Activated CD8-positive, alpha-beta T cell treated with anti-CD3 and anti-CD28 coated beads, Interleukin-2, amount 10 ng/mL, durations not matched to agents 7 days and 5 days (primary cell): ENCODE results near the gene PNPLA7. TPM values are rescaled to one million over a fixed set of nuclear protein-coding genes. Genes with fewer than 3 reads are reported as not detected.

Experiments
- ATAC-seq: fragments of 150-1000 bp; cut with Tn5 transposase; one replicate; pipeline ENCODE4 v1.10.0; 2021; ENCODE audit warnings: moderate library complexity
- CTCF ChIA-PET: fragments of 350-600 bp; sonication (Branson Sonifier 250); formaldehyde crosslinking; loops from one replicate; lab custom pipeline; 2021; ENCODE audit warnings: antibody characterized with exemption; lab: Charles Lee
- POLR2A ChIA-PET: fragments of 350-600 bp; sonication (Branson Sonifier 250); formaldehyde crosslinking; loops from one replicate; lab custom pipeline; 2021; ENCODE audit warnings: antibody characterized with exemption; lab: Charles Lee
- DNase-seq: peaks from one replicate; pipeline ENCODE4 v3.0.0-alpha.2; 2020
- H3K27ac Mint-ChIP-seq: one replicate; pipeline ENCODE4 v1.8.0; 2021; ENCODE audit warnings: mild to moderate bottlenecking, mixed read lengths
- H3K27me3 Mint-ChIP-seq: one replicate; pipeline ENCODE4 v1.8.0; 2021; ENCODE audit warnings: low read depth, mixed read lengths
- H3K36me3 Mint-ChIP-seq: one replicate; pipeline ENCODE4 v1.8.0; 2021; ENCODE audit warnings: low read depth, mixed read lengths
- H3K4me1 Mint-ChIP-seq: one replicate; pipeline ENCODE4 v1.8.0; 2021; ENCODE audit warnings: low read depth, mixed read lengths
- H3K4me3 Mint-ChIP-seq: one replicate; pipeline ENCODE4 v1.8.0; 2021; ENCODE audit warnings: mild to moderate bottlenecking, mixed read lengths
- H3K9me3 Mint-ChIP-seq: one replicate; pipeline ENCODE4 v1.8.0; 2022; ENCODE audit warnings: mixed read lengths; ENCODE audit not compliant: insufficient read depth
- total RNA-seq, 2 experiments: library from RNA; stranded (reverse); gene quantifications; one replicate each; pipeline ENCODE4 v1.2.3, GENCODE V29; 2021

PNPLA7 gene
- total RNA-seq, 2 experiments from 2014 or later: 3.4 to 3.7 TPM

DNA sequence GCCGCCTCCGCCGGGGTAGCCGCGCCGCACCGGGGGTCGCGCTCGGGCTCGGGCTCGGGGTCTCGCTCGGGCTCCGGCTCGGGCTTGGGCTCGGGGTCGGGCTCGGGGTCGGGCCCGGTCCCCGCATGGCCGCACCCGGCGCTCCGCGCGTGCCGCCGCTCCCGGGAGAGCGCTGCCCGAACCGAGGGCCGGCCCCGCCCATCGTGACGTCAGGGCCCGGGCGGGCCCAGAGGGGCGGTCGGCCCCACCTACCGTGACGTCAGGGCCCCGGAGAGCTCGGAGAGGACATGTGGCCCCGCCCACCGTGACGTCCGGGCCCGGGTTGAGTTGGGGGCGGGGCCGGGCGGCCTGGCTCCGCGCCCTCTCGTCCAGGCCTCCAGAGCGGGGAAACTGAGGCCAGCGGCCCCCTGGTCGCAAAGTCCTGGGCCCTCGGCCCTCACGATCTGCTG is 91.0 kb downstream of the PNPLA7 start, which contains the start of gene NSMF:
NSMF (minus strand) TSS at position 183 of the 449 bp plus-strand sequence. CDS start 232 bp downstream, outside the sequence.
- ATAC-seq (peak; percentile 68), DNase-seq (peak; percentile 94)
- H3K9me3 Mint-ChIP-seq: no peaks in the 10 kb centered on the region
- peak within 1 kb of the TSS; percentile 89 for H3K27ac Mint-ChIP-seq
- POLR2A ChIA-PET: interaction anchor here (0.9 to 1.0 kb wide), 2 partner anchors 36 to 46 kb away, joined by 3 to 7 read pairs; partner anchors contain the start of genes EXD3 and NOXA1
- H3K4me3 Mint-ChIP-seq: peak within 1 kb of the TSS; percentile 55
- H3K36me3 Mint-ChIP-seq: peaks cover 18% of the 10 kb centered on the region
- no peaks in the 10 kb centered on the region for H3K27me3 Mint-ChIP-seq
- CTCF ChIA-PET: interaction anchor here (0.7 to 1.0 kb wide), 2 partner anchors 36 to 198 kb away, joined by 3 to 6 read pairs; partner anchors contain the start of genes EXD3 and NOXA1
- peaks cover 38% of the 10 kb centered on the region for H3K4me1 Mint-ChIP-seq

DNA sequence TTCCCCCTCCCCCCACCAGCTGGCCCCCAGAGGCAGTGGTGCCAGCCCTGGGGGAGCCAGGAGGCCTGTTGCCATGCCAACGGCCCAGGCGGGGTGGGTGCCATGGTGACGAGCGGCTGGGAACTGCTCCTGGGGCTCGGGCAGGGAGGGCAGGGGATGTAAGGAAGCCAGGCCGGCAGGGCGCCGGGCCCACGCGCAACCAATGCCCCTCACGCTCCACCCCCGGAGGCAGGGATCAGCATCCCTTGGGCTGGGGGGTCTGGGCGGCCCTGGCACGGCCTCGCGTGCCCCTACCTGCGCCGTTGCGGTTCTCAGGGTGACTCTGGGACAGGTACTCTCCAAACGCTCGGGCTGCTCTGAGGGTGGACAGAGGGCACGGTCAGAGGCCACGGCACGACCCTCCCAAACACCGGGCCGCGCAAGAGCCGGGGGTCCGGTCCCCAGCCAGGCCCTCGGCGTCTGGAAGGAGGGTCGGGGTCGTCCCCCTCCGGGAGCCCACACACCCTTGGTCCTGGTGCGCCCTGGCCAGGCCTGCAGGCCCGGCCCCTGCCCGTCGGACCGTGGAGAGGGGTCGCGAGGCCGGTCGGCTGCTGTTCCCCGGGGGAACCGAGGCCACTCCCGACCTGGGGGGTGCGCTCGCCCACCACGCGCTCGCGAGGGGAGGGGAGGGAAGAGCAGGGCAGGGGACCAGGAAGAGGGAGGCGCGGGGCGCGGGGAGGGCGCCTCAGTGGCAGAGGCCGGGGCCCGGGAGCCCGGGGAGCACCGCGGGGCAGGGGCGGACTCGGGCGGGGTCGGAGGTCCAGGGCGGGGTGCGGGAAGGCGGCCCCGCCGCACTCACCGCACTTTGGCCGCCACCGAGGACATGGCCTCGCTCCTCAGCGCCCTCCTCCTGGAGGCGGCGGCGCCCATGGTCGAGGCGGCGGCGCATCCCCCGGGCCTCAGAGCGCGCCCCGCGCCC is 91.7 kb downstream of the PNPLA7 start:
- POLR2A ChIA-PET: interaction anchor here (0.9 to 1.0 kb wide), 2 partner anchors 36 to 46 kb away, joined by 3 to 7 read pairs; partner anchors contain the start of genes EXD3 and NOXA1
- no peak for DNase-seq

DNA sequence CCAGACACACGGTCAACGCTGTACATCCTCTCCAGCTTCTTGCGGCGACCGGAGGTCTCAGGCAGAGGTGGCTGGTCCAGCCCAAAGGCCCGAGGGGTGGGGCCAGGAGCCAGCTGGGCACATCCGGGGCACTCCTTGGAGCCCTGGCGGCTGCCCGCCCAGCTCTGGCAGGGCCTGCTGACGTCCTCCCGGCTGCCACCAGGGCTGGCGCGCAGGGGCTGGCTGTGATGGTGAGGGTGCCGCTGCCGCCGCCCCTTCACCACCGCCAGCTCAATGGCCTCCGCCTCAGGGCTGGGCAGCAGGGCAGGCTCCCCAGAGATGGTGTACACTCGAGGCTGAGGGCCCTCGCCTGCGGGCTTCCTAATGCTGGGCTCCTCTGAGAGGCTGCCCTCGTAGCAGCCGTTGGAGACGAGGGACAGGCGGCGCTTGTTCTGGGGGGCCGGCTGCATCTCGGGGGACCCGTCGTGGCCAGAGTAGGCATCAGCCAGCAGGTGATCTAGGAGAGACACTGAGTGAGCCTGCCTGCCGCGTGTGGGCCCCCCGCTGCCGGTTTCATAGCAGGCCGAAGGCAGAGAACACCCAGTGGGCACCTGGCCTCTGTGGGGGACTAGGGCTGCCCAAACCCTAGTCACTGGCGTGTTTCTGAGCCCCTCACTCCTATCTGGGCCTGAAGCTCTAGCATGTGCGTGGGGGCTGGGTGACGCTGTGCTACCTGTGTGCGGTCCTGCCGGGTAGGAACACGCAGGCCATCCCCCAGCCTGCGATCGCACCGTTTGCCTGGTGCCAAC is 92.6 kb downstream of the PNPLA7 start:
- no peaks in the 10 kb centered on the region for H3K9me3 Mint-ChIP-seq
- peaks cover 37% of the 10 kb centered on the region for H3K4me1 Mint-ChIP-seq
- H3K27ac Mint-ChIP-seq: no peak overlapping the region
- peak overlapping the region; percentile 54 for H3K4me3 Mint-ChIP-seq
- CTCF ChIA-PET: interaction anchor here (1.2 kb wide), 1 partner anchor 35 kb away, joined by 4 read pairs; the partner anchor contains the start of genes EXD3 and NOXA1
- peaks cover 24% of the 10 kb centered on the region for H3K36me3 Mint-ChIP-seq
- no peak for DNase-seq
- no peak for ATAC-seq
- no peaks in the 10 kb centered on the region for H3K27me3 Mint-ChIP-seq
- POLR2A ChIA-PET: no interaction called here

More for the DNA sequence above, 91.7 kb downstream of the PNPLA7 start:
- CTCF ChIA-PET: interaction anchor here (1.0 kb wide), 1 partner anchor 35 kb away, joined by 6 read pairs; the partner anchor contains the start of genes EXD3 and NOXA1
- no peaks in the 10 kb centered on the region for H3K27me3 Mint-ChIP-seq
- ATAC-seq: peak; percentile 26
- H3K4me1 Mint-ChIP-seq: peaks cover 41% of the 10 kb centered on the region
- H3K4me3 Mint-ChIP-seq: peak overlapping the region; percentile 34
- no peak overlapping the region for H3K27ac Mint-ChIP-seq
- no peaks in the 10 kb centered on the region for H3K9me3 Mint-ChIP-seq
- H3K36me3 Mint-ChIP-seq: peaks cover 22% of the 10 kb centered on the region

DNA sequence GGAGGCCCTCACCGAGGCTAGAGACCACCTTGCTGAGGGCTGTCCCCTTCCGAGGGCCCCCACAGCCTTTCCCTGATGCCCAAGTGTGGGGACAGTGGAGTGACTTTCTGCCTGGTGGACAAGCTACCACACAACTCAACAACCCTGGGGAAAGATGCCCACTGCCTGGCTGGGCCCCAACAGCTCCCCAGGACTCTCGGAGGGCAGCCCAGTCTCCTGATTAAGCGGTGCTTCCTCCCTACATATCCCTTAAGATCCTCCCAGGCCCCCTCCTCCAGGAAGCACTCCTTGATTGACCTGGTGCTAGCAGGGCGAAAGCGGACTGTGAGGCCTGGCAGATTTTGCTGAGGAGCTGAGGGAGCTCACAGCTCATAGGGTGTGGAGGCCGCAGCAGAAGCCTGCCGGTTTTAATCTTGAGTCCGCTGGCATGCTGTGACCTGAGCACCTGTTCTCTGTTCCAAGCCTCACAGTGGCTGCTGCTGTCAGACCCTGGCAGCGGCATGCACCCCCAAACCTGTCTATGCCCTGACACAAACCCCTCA is 93.3 kb downstream of the PNPLA7 start:
- ATAC-seq (no peak), DNase-seq (no peak)
- no peaks in the 10 kb centered on the region for H3K27me3 Mint-ChIP-seq
- H3K4me3 Mint-ChIP-seq: peak overlapping the region; percentile 34
- H3K9me3 Mint-ChIP-seq: no peaks in the 10 kb centered on the region
- ChIA-PET CTCF (interaction anchor here (1.2 kb wide), 1 partner anchor 34 kb away, joined by 4 read pairs; the partner anchor contains the start of genes EXD3 and NOXA1), POLR2A (no interaction called here)
- H3K27ac Mint-ChIP-seq: no peak overlapping the region
- peaks cover 29% of the 10 kb centered on the region for H3K36me3 Mint-ChIP-seq
- H3K4me1 Mint-ChIP-seq: peaks cover 40% of the 10 kb centered on the region

DNA sequence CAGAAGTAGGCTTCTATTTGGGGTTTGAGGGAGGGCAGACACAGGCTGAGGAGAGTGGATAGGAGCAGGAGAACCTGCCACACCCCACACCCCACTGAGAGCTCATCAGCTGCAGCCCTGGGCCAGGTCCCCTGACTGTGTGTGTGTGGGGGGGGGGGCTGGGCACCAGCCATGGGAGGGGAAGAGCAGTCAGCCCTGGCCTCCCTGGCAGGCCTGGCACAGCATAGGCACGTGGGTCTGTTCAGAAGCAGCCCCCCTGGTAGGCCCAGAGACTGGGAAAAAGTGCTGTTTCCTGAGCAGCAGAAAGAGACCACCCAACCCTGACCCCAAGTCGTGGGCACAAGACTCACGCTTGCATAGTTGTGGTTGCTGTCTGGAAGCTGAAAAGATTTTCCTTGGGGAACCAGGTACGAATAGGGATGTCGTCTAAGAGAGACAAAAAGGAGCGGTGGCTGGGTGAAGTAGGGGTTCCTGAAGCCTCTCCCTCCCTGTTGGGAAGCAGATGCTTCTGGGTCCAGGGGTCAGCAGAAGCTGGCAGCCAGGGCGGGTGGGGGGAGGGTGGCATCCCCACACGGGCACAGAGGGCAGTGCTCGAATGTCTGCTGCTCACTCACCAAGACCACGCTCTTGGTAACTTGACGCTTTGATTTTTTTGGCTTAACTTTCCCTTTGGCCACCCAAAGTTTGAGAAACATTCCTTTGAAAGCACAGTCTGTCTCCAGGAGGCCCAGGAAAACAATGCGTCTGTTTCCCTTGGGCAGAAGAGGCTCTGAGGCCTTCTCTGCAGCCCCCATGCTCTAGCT is 93.9 kb downstream of the PNPLA7 start:
- H3K27me3 Mint-ChIP-seq: no peaks in the 10 kb centered on the region
- H3K4me3 Mint-ChIP-seq: no peak overlapping the region
- ATAC-seq: no peak
- ChIA-PET POLR2A (no interaction called here), CTCF (interaction anchor here (1.2 kb wide), 1 partner anchor 33 kb away, joined by 4 read pairs; the partner anchor contains the start of genes EXD3 and NOXA1)
- H3K4me1 Mint-ChIP-seq: peaks cover 37% of the 10 kb centered on the region
- no peaks in the 10 kb centered on the region for H3K9me3 Mint-ChIP-seq
- DNase-seq: no peak
- H3K27ac Mint-ChIP-seq: peak overlapping the region; percentile 16
- H3K36me3 Mint-ChIP-seq: peaks cover 29% of the 10 kb centered on the region

DNA sequence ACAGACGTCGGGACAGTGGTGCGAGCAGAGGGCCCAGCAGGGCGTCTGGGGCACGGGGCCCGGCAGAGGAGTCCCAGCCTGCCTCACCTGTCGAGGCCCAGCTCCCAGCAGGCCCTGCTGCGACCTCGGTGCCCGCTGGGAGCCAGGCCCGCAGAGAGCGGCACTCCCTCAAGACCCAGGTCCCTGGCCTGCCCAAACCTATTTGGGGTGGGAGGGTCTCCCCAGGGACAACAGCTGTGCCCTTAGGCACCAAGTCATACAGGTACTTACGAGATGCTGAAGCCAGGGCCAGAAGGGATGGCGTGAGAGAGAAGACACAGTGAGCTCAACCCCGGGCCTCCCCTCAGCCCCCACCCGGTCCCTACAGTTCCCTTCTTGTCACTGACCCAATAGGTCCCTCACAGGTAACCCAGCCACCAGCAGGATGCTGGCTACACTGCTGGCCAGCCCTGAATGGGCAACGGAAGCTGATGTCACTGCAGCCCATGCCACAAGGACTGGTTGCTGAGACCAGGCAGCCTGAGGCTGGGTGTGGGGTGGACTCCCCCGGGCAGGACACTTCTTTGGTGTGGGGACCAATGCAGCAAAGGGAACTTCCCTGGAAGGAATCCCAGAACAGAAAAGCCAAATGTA is 94.7 kb downstream of the PNPLA7 start:
- ChIA-PET CTCF (no interaction called here), POLR2A (no interaction called here)
- no peaks in the 10 kb centered on the region for H3K9me3 Mint-ChIP-seq
- H3K27me3 Mint-ChIP-seq: no peaks in the 10 kb centered on the region
- H3K27ac Mint-ChIP-seq: no peak overlapping the region
- peaks cover 29% of the 10 kb centered on the region for H3K4me1 Mint-ChIP-seq
- no peak overlapping the region for H3K4me3 Mint-ChIP-seq
- no peak for ATAC-seq
- DNase-seq: no peak
- peaks cover 29% of the 10 kb centered on the region for H3K36me3 Mint-ChIP-seq

DNA sequence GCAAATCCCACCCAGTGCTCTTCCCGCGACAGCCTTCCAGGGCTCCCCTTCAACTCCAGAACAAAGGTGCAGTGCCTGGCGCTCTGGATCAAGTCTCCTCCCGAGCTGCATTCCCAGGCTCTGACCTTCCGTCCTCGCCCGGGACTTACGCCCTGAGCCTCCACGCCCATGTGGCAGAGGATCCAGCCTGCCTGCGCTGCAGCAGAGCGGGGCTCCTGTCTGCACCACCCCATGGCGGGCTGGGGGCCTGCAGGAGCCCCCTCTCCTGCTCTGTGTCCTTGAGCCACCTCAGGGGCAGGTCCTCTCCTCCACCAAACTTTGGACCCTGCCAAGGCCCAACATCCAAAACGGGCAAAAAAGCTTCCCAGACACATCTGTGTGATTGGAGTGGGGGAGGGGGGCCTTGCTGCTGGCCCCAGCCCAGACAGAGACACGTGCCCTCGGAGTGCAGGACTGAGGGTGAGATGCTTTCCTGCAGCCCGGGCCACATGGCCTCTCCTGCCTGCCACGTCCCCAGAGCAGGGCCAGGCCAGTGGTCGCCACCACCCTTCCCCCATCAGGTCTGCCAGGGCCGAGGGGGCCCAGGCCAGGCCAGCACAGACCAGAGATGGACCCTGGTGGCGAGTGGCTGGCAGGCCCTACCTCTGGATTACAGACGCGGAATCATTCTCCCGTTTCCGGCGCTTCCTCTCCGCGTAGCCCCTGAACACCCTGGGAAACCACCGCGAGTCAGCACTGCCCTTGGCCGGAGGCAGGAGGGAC is 95.4 kb downstream of the PNPLA7 start:
- POLR2A ChIA-PET: no interaction called here
- no peak for ATAC-seq
- DNase-seq: no peak
- H3K4me1 Mint-ChIP-seq: peaks cover 27% of the 10 kb centered on the region
- no peaks in the 10 kb centered on the region for H3K27me3 Mint-ChIP-seq
- no peak overlapping the region for H3K4me3 Mint-ChIP-seq
- CTCF ChIA-PET: no interaction called here
- no peaks in the 10 kb centered on the region for H3K9me3 Mint-ChIP-seq
- H3K36me3 Mint-ChIP-seq: peaks cover 34% of the 10 kb centered on the region
- H3K27ac Mint-ChIP-seq: no peak overlapping the region

DNA sequence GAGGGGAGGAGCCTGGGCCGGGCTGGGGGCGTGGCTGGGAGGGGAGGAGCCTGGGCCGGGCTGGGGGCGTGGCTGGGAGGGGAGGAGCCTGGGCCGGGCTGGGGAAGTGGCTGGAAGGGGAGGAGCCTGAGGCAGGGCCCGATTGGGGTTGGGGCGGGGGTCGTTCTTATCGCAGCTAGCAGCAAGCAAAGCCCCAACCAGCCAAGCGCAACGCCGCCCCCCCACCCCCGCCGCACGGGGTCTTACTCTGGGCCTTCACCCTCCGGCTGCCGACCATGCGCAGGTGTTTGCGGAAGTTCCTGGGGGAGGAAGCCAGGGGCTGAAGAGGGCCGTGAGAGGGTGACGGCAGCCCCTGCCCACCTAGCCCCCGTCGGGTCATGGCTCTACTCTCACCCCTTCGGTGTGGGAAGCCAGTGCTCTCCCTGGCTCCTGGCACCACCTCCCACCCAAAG is 96.0 kb downstream of the PNPLA7 start:
- ChIA-PET CTCF (no interaction called here), POLR2A (no interaction called here)
- H3K9me3 Mint-ChIP-seq: no peaks in the 10 kb centered on the region
- H3K27me3 Mint-ChIP-seq: no peaks in the 10 kb centered on the region
- peaks cover 38% of the 10 kb centered on the region for H3K36me3 Mint-ChIP-seq
- no peak for DNase-seq
- no peak overlapping the region for H3K4me3 Mint-ChIP-seq
- peaks cover 26% of the 10 kb centered on the region for H3K4me1 Mint-ChIP-seq
- ATAC-seq: no peak
- H3K27ac Mint-ChIP-seq: no peak overlapping the region

DNA sequence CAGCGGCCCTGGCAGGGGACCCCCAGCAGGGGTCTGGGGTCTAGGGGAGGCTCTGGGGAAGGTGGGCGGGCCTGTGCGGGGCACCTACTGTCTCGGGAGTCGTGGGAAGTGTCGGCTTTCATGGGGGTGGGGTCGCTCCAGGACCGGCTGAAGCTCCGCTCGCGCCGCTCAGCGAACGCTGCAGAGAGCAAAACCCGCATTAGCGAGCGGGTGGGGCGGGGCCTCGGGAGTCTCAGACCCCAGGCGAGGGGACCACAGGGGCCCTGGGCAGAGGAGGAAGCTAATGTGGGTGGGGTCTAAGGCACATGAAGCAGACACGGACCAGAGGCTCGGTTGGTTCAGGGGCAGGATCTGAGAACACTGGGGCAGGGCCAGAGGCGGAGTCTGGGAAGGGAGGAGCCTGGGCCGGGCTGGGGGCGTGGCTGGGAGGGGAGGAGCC is 96.5 kb downstream of the PNPLA7 start:
- Mint-ChIP-seq H3K36me3 (peaks cover 42% of the 10 kb centered on the region), H3K4me3 (no peak overlapping the region), H3K27me3 (no peaks in the 10 kb centered on the region), H3K9me3 (no peaks in the 10 kb centered on the region), H3K27ac (no peak overlapping the region), H3K4me1 (peaks cover 30% of the 10 kb centered on the region)
- DNase-seq (peak; percentile 54), ATAC-seq (peak; percentile 31)
- ChIA-PET POLR2A (no interaction called here), CTCF (interaction anchor here (1.3 kb wide), 1 partner anchor 31 kb away, joined by 4 read pairs; the partner anchor contains the start of genes EXD3 and NOXA1)
